Gastrocnemius medialis (tissue), 4 donors: ENCODE results near the gene MDM1. TPM values are rescaled to one million over a fixed set of nuclear protein-coding genes. Genes with fewer than 3 reads are reported as not detected.

Source experiments
- ATAC-seq, 2 donors: fragments of 150-250 bp; one replicate each; pipeline ENCODE4 v1.9.1; 2016
- DNase-seq, 2 donors: peaks; one replicate each; pipeline ENCODE4 v3.0.0-alpha.2; 2019
- H3K27ac ChIP-seq, 4 donors: fragments of 200-600 bp; sonication (generic); 1 replicate in 1 of 4; 2 replicates in 3 of 4; pipeline ENCODE4 v1.5.1; 2016 to 2018; ENCODE audit warnings: mild to moderate bottlenecking in 2 of 4, moderate library complexity in 1 of 4
- H3K27me3 ChIP-seq, 3 donors: fragments of 200-600 bp; sonication (generic) in 2 of 3; 1 replicate in 1 of 3; 2 replicates in 2 of 3; pipeline versions ENCODE4 v1.5.1 to v1.6.0; 2016 to 2019; ENCODE audit warnings: mild to moderate bottlenecking in 1 of 3, moderate library complexity in 1 of 3
- H3K36me3 ChIP-seq, 2 donors: fragments of 200-600 bp; sonication (generic) in 1 of 2; one replicate each; pipeline ENCODE4 v1.5.1; 2017 to 2018
- H3K4me1 ChIP-seq, 2 donors: fragments of 200-600 bp; sonication (generic) in 1 of 2; one replicate each; pipeline ENCODE4 v1.5.1; 2016 to 2017; ENCODE audit warnings: mild to moderate bottlenecking in 2 of 2
- H3K4me3 ChIP-seq, 4 donors: fragments of 200-600 bp; sonication (generic) in 3 of 4; 1 replicate in 1 of 4; 2 replicates in 3 of 4; pipeline ENCODE4 v1.5.1; 2016 to 2019; ENCODE audit warnings: mild to moderate bottlenecking in 2 of 4
- H3K9me3 ChIP-seq, 3 donors: fragments of 200-600 bp; sonication (generic) in 2 of 3; 1 replicate in 1 of 3; 2 replicates in 2 of 3; pipeline ENCODE4 v1.5.1; 2016 to 2019
- CTCF ChIP-seq, 5 experiments: fragments of 450-650 bp in 3 of 5; fragments of 200-600 bp in 2 of 5; sonication (generic) in 2 of 5; IDR thresholded peaks in 4 of 5; conservative IDR thresholded peaks in 1 of 5; 1 replicate in 4 of 5; 2 replicates in 1 of 5; pipeline ENCODE4 v1.5.1; 2016 to 2019; ENCODE audit warnings: antibody characterized with exemption in 5 of 5, mild to moderate bottlenecking in 3 of 5, moderate library complexity in 3 of 5
- POLR2A ChIP-seq, 2 donors: fragments of 450-650 bp; IDR thresholded peaks; one replicate each; pipeline ENCODE4 v1.6.1; 2017; ENCODE audit warnings: antibody characterized with exemption in 2 of 2, mild to moderate bottlenecking in 2 of 2, moderate library complexity in 2 of 2
- in situ Hi-C, 4 donors: fragments of 200-750 bp; cut with MboI; loops; one replicate each; pipeline versions ENCODE4 v1.15.0 to v1.8.0; 2017; ENCODE audit warnings: low sequenced_read_pairs in 4 of 4
- intact Hi-C: fragments of 100-400 bp; cut with DNase I; formaldehyde crosslinking; loops from one replicate; pipeline ENCODE4 v1.15.1; 2023; ENCODE audit warnings: low total_unique reads
- total RNA-seq, 4 donors: library from RNA; depleted of rRNA; stranded (reverse); fragments of >200 nt; gene quantifications; one replicate each; pipeline versions ENCODE4 v1.1.0 to v1.2.3, GENCODE V29; 2016

The MDM1 gene
- total RNA-seq, 4 donors from 2014 or later: 1.6 to 6.8 (median 3.4) TPM

GRCh38 chr12:68359674-68360073 is 27.5 kb upstream of the MDM1 start:
- Histone ChIP-seq H3K27ac (peak overlapping the region in 1 of 4 donors; percentile 1), H3K4me3 (no peak overlapping the region), H3K36me3 (no peaks in the 10 kb centered on the region), H3K27me3 (no peaks in the 10 kb centered on the region), H3K4me1 (peaks cover 14 to 17% of the 10 kb centered on the region in 2 donors), H3K9me3 (no peaks in the 10 kb centered on the region)
- intact Hi-C loops (loop anchor here (1.0 to 5.0 kb wide), 3 partner anchors 138 to 327 kb away; partner anchors contain the start of genes NUP107 and RAP1B), in situ Hi-C loops (loop anchor here in 3 of 4 donors (5.0 to 25.0 kb wide), 4 partner anchors 255 to 453 kb away; partner anchors contain the start of genes NUP107 (in 3 of the 3), MDM2 (in 1 of the 3) and RAP1B (in 1 of the 3))
- DNase-seq (no peak), ATAC-seq (no peak)
- TF ChIP-seq CTCF (IDR thresholded peaks at IDR 0.05 in 4 of 5, conservative IDR thresholded peaks at IDR 0.05 in 1 of 5) (no peak), POLR2A (IDR thresholded peaks at IDR 0.05) (no peak)

- in situ Hi-C loops: loop anchor here in 3 of 4 donors (5.0 to 25.0 kb wide), 3 partner anchors 326 to 453 kb away; partner anchors contain the start of genes NUP107 (in 3 of the 3) and MDM2 (in 1 of the 3)
Observed at GRCh38 chr12:68358532-68359485, 26.6 kb upstream of the MDM1 start.

GRCh38 chr12:68356986-68357385 is 24.8 kb upstream of the MDM1 start:
- no peaks in the 10 kb centered on the region for H3K9me3 ChIP-seq
- H3K27me3 ChIP-seq: no peaks in the 10 kb centered on the region
- intact Hi-C loops: loop anchor here (5.0 kb wide), 1 partner anchor 140 kb away; no protein-coding TSS in a partner anchor
- DNase-seq: no peak
- H3K4me1 ChIP-seq: peaks cover 10 to 14% of the 10 kb centered on the region in 2 donors
- TF ChIP-seq CTCF (IDR thresholded peaks at IDR 0.05 in 4 of 5, conservative IDR thresholded peaks at IDR 0.05 in 1 of 5): no peak
- TF ChIP-seq POLR2A (IDR thresholded peaks at IDR 0.05): no peak
- ATAC-seq: no peak
- in situ Hi-C loops: loop anchor here in 3 of 4 donors (5.0 to 25.0 kb wide), 3 partner anchors 328 to 455 kb away; partner anchors contain the start of genes NUP107 (in 3 of the 3) and MDM2 (in 1 of the 3)
- H3K36me3 ChIP-seq: no peaks in the 10 kb centered on the region
- H3K4me3 ChIP-seq: no peak overlapping the region
- no peak overlapping the region for H3K27ac ChIP-seq

More at GRCh38 chr12:68358532-68359485, 26.6 kb upstream of the MDM1 start:
- no peaks in the 10 kb centered on the region for H3K9me3 ChIP-seq
- H3K36me3 ChIP-seq: no peaks in the 10 kb centered on the region
- intact Hi-C loops: loop anchor here (1.0 to 5.0 kb wide), 3 partner anchors 138 to 327 kb away; partner anchors contain the start of genes NUP107 and RAP1B
- H3K27me3 ChIP-seq: no peaks in the 10 kb centered on the region
- TF ChIP-seq CTCF (IDR thresholded peaks at IDR 0.05 in 4 of 5, conservative IDR thresholded peaks at IDR 0.05 in 1 of 5) (peak; percentile 46 to 75 (median 69)), POLR2A (IDR thresholded peaks at IDR 0.05) (no peak)
- no peak overlapping the region for H3K4me3 ChIP-seq
- H3K27ac ChIP-seq: peak overlapping the region in 3 of 4 donors; percentile 1 to 36 (median 25)
- H3K4me1 ChIP-seq: peaks cover 10 to 14% of the 10 kb centered on the region in 2 donors
- DNase-seq: peak; percentile 28 to 49
- ATAC-seq: peak; percentile 96

GRCh38 chr12:68356060-68356695 is 24.0 kb upstream of the MDM1 start:
- in situ Hi-C loops (loop anchor here in 3 of 4 donors (5.0 to 25.0 kb wide), 3 partner anchors 329 to 456 kb away; partner anchors contain the start of genes NUP107 (in 3 of the 3) and MDM2 (in 1 of the 3)), intact Hi-C loops (loop anchor here (5.0 kb wide), 1 partner anchor 141 kb away; no protein-coding TSS in a partner anchor)
- Histone ChIP-seq H3K4me1 (peaks cover 10 to 14% of the 10 kb centered on the region in 2 donors), H3K9me3 (no peaks in the 10 kb centered on the region), H3K27me3 (no peaks in the 10 kb centered on the region), H3K4me3 (no peak overlapping the region), H3K36me3 (no peaks in the 10 kb centered on the region), H3K27ac (no peak overlapping the region)
- ATAC-seq: no peak
- no peak for TF ChIP-seq CTCF (IDR thresholded peaks at IDR 0.05 in 4 of 5, conservative IDR thresholded peaks at IDR 0.05 in 1 of 5)
- no peak for TF ChIP-seq POLR2A (IDR thresholded peaks at IDR 0.05)
- DNase-seq: no peak
